SH-SY5Y (cell line): ENCODE data around the gene AGXT2.

Experiments used
- GATA2 ChIP-seq: IDR thresholded peaks from 2 replicates; pipeline ENCODE4 v1.6.1; 2011; ENCODE audit warnings: mild to moderate bottlenecking, low read depth, low read length
- GATA3 ChIP-seq: IDR thresholded peaks from 2 replicates; pipeline ENCODE4 v1.6.1; 2011; ENCODE audit warnings: low read depth, mild to moderate bottlenecking, low read length, moderate library complexity

DNA sequence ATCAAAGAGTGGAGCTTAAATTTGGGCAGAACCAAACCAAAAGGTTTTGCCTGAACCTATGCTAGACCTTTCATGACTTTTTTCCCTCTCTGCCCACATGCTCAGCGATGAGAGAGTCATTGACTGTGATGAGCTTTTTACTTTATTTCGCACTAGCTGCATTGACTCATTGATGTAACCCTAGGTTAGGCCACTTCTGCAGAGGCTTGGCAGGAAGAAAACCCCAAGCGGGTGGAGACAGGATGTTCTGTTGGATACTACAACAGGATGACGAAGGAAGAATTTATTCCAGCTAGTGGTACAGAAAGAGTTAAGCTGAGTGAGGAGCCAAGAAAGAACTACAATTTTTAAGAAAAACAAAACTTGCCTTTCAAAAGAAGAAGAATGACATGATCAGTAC is 18.4 kb downstream of the AGXT2 start:
- TF ChIP-seq GATA2: no peak
- TF ChIP-seq GATA3: no peak
